Measurements from ENCODE around the gene SALL2.
"Not testable (repeated sequence)": the region's sequence is repeated elsewhere in the genome, so short reads cannot be mapped to it uniquely, and the experiment has no call there.

DNA sequence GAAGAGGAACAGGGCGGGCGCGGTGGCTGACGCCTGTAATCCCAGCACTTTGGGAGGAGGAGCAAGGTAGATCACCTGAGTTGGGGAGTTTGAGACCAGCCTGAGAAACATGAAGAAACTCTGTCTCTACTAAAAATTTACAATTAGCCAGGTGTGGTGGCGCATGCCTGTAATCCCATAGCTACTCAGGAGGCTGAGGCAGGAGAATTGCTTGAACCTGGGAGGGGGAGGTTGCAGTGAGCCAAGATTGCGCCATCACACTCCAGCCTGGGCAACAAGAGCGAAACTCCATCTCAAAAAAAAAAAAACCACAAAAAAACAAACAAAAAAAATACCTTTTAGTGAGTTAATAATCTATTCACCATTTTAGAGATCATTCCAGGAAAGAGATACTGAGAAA is 18.4 kb upstream of the SALL2 start:
- TF ChIP-seq, protein P1, sequence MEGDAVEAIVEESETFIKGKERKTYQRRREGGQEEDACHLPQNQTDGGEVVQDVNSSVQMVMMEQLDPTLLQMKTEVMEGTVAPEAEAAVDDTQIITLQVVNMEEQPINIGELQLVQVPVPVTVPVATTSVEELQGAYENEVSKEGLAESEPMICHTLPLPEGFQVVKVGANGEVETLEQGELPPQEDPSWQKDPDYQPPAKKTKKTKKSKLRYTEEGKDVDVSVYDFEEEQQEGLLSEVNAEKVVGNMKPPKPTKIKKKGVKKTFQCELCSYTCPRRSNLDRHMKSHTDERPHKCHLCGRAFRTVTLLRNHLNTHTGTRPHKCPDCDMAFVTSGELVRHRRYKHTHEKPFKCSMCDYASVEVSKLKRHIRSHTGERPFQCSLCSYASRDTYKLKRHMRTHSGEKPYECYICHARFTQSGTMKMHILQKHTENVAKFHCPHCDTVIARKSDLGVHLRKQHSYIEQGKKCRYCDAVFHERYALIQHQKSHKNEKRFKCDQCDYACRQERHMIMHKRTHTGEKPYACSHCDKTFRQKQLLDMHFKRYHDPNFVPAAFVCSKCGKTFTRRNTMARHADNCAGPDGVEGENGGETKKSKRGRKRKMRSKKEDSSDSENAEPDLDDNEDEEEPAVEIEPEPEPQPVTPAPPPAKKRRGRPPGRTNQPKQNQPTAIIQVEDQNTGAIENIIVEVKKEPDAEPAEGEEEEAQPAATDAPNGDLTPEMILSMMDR (IDR thresholded peaks at IDR 0.05) = not testable (repeated sequence)
- not testable (repeated sequence) for TF ChIP-seq POLR2A (IDR thresholded peaks at IDR 0.05)

Measured in Peyer's patch (tissue), 4 donors.